Astrocyte (in vitro differentiated cells and primary cell): Measurements from ENCODE around the gene SMAD1. TPM values are rescaled to one million over a fixed set of nuclear protein-coding genes. Genes with fewer than 3 reads are reported as not detected.

Experiments used
- DNase-seq: peaks from one replicate; pipeline ENCODE4 v3.0.0-alpha.2; 2010; ENCODE audit warnings: low read depth
- FAIRE-seq: peaks from 2 replicates; lab custom pipeline; 2011; peaks lifted over from hg19 to GRCh38; lab: Jason Lieb, UNC
- H2AFZ ChIP-seq: 2 replicates; pipeline ENCODE4 v1.6.0; 2012; ENCODE audit warnings: low read depth, low read length, inconsistent platforms
- H3K27ac ChIP-seq: 2 replicates; pipeline ENCODE4 v1.5.1; 2011; ENCODE audit warnings: low read depth, low read length, inconsistent platforms
- H3K27me3 ChIP-seq: 2 replicates; pipeline ENCODE4 v1.6.0; 2011; ENCODE audit warnings: low read length, inconsistent platforms; ENCODE audit not compliant: insufficient read depth
- H3K36me3 ChIP-seq: 2 replicates; pipeline ENCODE4 v1.5.1; 2011; ENCODE audit warnings: low read length, inconsistent platforms; ENCODE audit not compliant: insufficient read depth
- H3K4me1 ChIP-seq: 2 replicates; pipeline ENCODE4 v1.5.1; 2011; ENCODE audit warnings: low read length, inconsistent platforms; ENCODE audit not compliant: insufficient read depth
- H3K4me2 ChIP-seq: 2 replicates; pipeline ENCODE4 v1.6.0; 2012; ENCODE audit warnings: low read length, inconsistent platforms
- H3K4me3 ChIP-seq: 2 replicates; pipeline ENCODE4 v1.5.1; 2011; ENCODE audit warnings: low read depth, mild to moderate bottlenecking, low read length, inconsistent platforms; ENCODE audit not compliant: insufficient read depth
- H3K79me2 ChIP-seq: 2 replicates; pipeline ENCODE4 v1.6.0; 2012; ENCODE audit warnings: mild to moderate bottlenecking, low read length, inconsistent platforms; ENCODE audit not compliant: insufficient read depth
- H3K9ac ChIP-seq: 2 replicates; pipeline ENCODE4 v1.6.0; 2012; ENCODE audit warnings: mild to moderate bottlenecking, low read length, inconsistent platforms
- H3K9me3 ChIP-seq: 2 replicates; pipeline ENCODE4 v1.5.1; 2012; ENCODE audit warnings: low read depth, mild to moderate bottlenecking, low read length, inconsistent platforms; ENCODE audit not compliant: insufficient read depth
- H4K20me1 ChIP-seq: 2 replicates; pipeline ENCODE4 v1.6.0; 2012; ENCODE audit warnings: low read length, inconsistent platforms; ENCODE audit not compliant: insufficient read depth
- H3K27ac Mint-ChIP-seq: one replicate; pipeline ENCODE4 v1.8.0; 2021; ENCODE audit warnings: mild to moderate bottlenecking, mixed read lengths; ENCODE audit not compliant: unreplicated experiment
- H3K27me3 Mint-ChIP-seq: one replicate; pipeline ENCODE4 v1.8.0; 2021; ENCODE audit warnings: low read depth, mixed read lengths; ENCODE audit not compliant: unreplicated experiment
- H3K36me3 Mint-ChIP-seq: one replicate; pipeline ENCODE4 v1.8.0; 2021; ENCODE audit warnings: low read depth, mixed read lengths; ENCODE audit not compliant: unreplicated experiment
- H3K4me1 Mint-ChIP-seq: one replicate; pipeline ENCODE4 v1.8.0; 2021; ENCODE audit warnings: low read depth, mixed read lengths; ENCODE audit not compliant: unreplicated experiment
- H3K4me3 Mint-ChIP-seq: one replicate; pipeline ENCODE4 v1.8.0; 2021; ENCODE audit warnings: mild to moderate bottlenecking, moderate library complexity, mixed read lengths; ENCODE audit not compliant: unreplicated experiment
- H3K9me3 Mint-ChIP-seq: one replicate; pipeline ENCODE4 v1.8.0; 2021; ENCODE audit warnings: mild to moderate bottlenecking, mixed read lengths; ENCODE audit not compliant: unreplicated experiment
- CTCF ChIP-seq: IDR thresholded peaks from 2 replicates; pipeline ENCODE4 v1.5.1; 2011; ENCODE audit warnings: low read depth, mild to moderate bottlenecking, inconsistent platforms, low read length, moderate library complexity; ENCODE audit not compliant: insufficient read depth
- EZH2 ChIP-seq: IDR thresholded peaks from 2 replicates; pipeline ENCODE4 v1.6.1; 2012; ENCODE audit warnings: mild to moderate bottlenecking, low read length, inconsistent platforms; ENCODE audit not compliant: insufficient read depth
- total RNA-seq: library from RNA; stranded (reverse); gene quantifications from 2 replicates; pipeline ENCODE4 v1.2.1, GENCODE V29; 2021

Gene SMAD1
- total RNA-seq, 1 donor from 2014 or later = 29.6 TPM

GRCh38 chr4:145497199-145498149 lies 15.8 kb downstream of the SMAD1 start:
- no peak overlapping the region for H3K4me3 Mint-ChIP-seq
- no peak overlapping the region for H3K27ac ChIP-seq
- FAIRE-seq (no peak), DNase-seq (no peak)
- H3K27me3 ChIP-seq = no peaks in the 10 kb centered on the region
- H2AFZ ChIP-seq = no peak overlapping the region
- H3K36me3 ChIP-seq = no peaks in the 10 kb centered on the region
- peaks cover 12% of the 10 kb centered on the region for H3K4me1 Mint-ChIP-seq
- peaks cover 59% of the 10 kb centered on the region for H4K20me1 ChIP-seq
- TF ChIP-seq CTCF = no peak
- no peak for TF ChIP-seq EZH2
- no peaks in the 10 kb centered on the region for H3K4me1 ChIP-seq
- H3K36me3 Mint-ChIP-seq = peaks cover 1% of the 10 kb centered on the region
- H3K79me2 ChIP-seq = peaks cover 95% of the 10 kb centered on the region
- H3K9me3 Mint-ChIP-seq = no peaks in the 10 kb centered on the region
- no peaks in the 10 kb centered on the region for H3K27me3 Mint-ChIP-seq
- H3K9ac ChIP-seq = no peak overlapping the region
- H3K4me3 ChIP-seq = no peak overlapping the region
- H3K27ac Mint-ChIP-seq = no peak overlapping the region
- H3K4me2 ChIP-seq = no peak overlapping the region
- no peaks in the 10 kb centered on the region for H3K9me3 ChIP-seq

- H3K4me2 ChIP-seq = no peak overlapping the region
- FAIRE-seq = peak; percentile 5
- no peak overlapping the region for H3K27ac ChIP-seq
- Mint-ChIP-seq H3K36me3 (peaks cover 1% of the 10 kb centered on the region), H3K4me1 (peaks cover 18% of the 10 kb centered on the region), H3K27me3 (no peaks in the 10 kb centered on the region), H3K4me3 (no peak overlapping the region), H3K9me3 (no peaks in the 10 kb centered on the region), H3K27ac (no peak overlapping the region)
- DNase-seq = no peak
- H3K9ac ChIP-seq = no peak overlapping the region
- TF ChIP-seq CTCF (no peak), EZH2 (no peak)
- H4K20me1 ChIP-seq = peaks cover 58% of the 10 kb centered on the region
- H3K4me3 ChIP-seq = no peak overlapping the region
- H3K9me3 ChIP-seq = no peaks in the 10 kb centered on the region
- H3K27me3 ChIP-seq = no peaks in the 10 kb centered on the region
- H2AFZ ChIP-seq = no peak overlapping the region
- no peaks in the 10 kb centered on the region for H3K4me1 ChIP-seq
- H3K36me3 ChIP-seq = no peaks in the 10 kb centered on the region
- H3K79me2 ChIP-seq = peaks cover 95% of the 10 kb centered on the region
Measured at GRCh38 chr4:145498430-145498829, 16.8 kb downstream of the SMAD1 start.
